ENCODE data around the gene S1PR2. TPM values are rescaled to one million over a fixed set of nuclear protein-coding genes. Genes with fewer than 3 reads are reported as not detected.
A peak's percentile ranks its signal among the peaks of the same experiment; 100 is the strongest.

Gene S1PR2
- polyA plus RNA-seq, 6 donors from 2014 or later = 0.06 to 0.21 (median 0.16) TPM; not detected in 2

DNA sequence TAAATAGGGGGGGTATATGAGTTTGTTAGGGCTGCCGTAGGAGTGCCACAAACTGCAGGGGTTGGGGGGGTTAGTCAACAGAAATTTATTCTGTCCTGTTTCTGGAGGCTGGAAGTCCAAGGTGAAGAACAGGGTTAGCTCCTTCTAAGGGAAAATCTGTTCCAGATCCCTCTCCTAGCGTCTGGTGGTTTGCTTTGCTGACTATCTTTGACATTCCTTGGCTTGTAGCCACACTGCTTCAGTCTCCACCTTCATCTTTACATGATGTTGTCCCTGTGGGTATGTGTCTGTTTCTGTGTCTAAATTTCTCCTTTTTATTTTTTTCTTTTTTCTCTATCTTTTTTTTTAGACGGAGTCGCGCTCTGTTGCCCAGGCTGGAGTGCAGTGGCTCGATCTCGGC lies 31.6 kb upstream of the S1PR2 start:
- no peak overlapping the region for H3K27ac Mint-ChIP-seq
- peaks cover under 1 to 3% of the 10 kb centered on the region in 2 donors for H3K36me3 Mint-ChIP-seq
- no peak for ATAC-seq (ENCODE audit: low read depth in 2 of 2)

DNA sequence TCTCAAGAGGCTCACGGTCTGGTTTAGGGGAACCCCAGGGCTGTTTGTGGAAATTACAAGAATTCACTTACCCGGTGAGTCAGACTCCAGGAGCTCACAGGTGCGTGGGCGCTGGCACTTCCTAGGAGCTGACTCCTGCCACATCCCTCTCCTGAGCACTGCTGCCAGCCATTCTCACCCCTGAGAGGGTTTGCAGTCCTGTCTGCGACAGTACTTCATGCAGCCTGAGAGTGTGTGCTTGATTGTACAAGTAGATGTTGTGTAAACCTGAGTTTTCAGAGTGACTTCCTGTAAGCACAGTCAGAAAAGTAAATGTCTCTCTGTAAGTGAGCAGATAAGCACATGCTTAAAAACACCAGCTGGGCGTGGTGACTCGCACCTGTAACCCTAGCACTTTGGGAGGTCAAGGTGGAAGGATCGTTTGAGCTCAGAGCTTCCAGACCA lies 29.0 kb upstream of the S1PR2 start:
- ATAC-seq (ENCODE audit: low read depth in 2 of 2) = no peak
- Mint-ChIP-seq H3K27ac (peak overlapping the region in 1 of 6 donors; percentile 54), H3K36me3 (peaks cover 10 to 20% of the 10 kb centered on the region in 2 donors), H3K9me3 (no peaks in the 10 kb centered on the region), H3K4me1 (peaks cover 0 to 21% (median 11%) of the 10 kb centered on the region in 3 donors), H3K4me3 (no peak overlapping the region), H3K27me3 (no peaks in the 10 kb centered on the region)
- no peak for DNase-seq

More for the DNA sequence above, 31.6 kb upstream of the S1PR2 start:
- Mint-ChIP-seq H3K9me3 (no peaks in the 10 kb centered on the region), H3K4me3 (no peak overlapping the region), H3K27me3 (no peaks in the 10 kb centered on the region), H3K4me1 (peaks cover 0 to 5% (median 0%) of the 10 kb centered on the region in 3 donors)
- no peak for DNase-seq

DNA sequence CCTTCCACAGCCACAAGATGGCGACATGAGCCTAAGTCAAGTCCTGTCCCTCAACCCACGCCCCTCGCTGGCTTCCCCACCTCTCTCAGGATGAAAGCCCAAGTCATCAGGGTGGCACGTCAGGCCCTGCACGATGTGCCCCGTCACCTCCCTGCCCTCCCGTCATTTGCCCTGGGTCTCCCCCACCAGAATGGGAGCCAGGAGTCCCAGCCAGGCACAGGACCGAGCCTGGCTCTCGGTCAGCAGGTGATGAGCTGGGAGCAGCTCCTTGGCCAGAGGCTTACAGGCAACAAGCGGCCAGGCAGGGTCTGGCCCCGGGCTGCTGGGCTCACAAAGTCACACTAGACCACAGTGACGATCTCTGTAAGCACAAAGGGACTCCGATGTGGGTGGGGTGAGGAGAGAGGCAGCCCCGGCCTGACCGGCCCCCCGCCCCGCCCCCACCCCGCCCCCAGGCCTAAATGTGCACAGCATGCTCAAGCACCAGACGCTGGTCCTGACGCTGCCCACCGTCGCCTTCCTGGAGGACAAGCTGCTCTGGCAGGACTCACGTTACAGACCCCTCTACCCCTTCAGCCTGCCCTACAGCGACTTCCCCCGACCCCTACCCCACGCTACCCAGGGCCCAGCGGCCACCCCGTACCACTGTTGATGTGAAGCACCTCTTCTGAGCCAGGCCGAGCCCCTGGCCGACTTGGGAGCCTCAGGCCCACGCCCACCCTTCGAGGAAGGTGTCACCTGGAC lies 28.2 kb upstream of the S1PR2 start:
- Mint-ChIP-seq H3K4me3 (peak overlapping the region in 1 of 8 donors; percentile 64), H3K4me1 (peaks cover 2 to 25% (median 11%) of the 10 kb centered on the region in 3 donors), H3K27me3 (no peaks in the 10 kb centered on the region), H3K9me3 (no peaks in the 10 kb centered on the region), H3K36me3 (peaks cover 12 to 22% of the 10 kb centered on the region in 2 donors), H3K27ac (peak overlapping the region in 1 of 6 donors; percentile 69)
- ATAC-seq (ENCODE audit: low read depth in 2 of 2) (peak; percentile 88 to 97), DNase-seq (peak; percentile 78)

DNA sequence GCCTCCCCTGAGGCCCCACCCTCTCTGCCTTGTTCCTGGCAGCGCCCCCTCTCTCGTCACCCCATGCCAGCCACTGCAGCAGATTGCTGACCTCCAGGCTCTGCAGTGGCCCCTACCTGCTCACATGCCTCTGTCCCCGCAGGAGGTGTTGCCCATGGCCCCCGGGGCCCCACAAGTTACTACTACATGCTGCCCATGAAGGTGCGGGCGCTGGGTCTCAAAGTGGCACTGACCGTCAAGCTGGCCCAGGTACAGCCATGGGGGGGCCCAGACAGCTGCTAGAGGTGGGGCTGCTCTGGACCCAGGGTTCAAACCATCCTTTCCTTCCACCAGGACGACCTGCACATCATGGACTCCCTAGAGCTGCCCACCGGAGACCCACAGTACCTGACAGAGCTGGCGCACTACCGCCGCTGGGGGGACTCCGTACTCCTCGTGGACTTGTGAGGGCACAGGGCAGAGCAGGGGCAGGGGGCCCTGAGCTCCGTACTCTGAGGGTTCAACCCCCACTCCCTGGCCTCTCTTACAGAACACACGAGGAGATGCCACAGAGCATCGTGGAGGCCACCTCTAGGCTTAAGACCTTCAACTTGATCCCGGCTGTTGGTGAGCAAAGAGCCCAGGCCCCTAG lies 27.1 kb upstream of the S1PR2 start:
- Mint-ChIP-seq H3K27ac (no peak overlapping the region), H3K36me3 (peaks cover 12 to 22% of the 10 kb centered on the region in 2 donors)
- no peak for ATAC-seq (ENCODE audit: low read depth in 2 of 2)

DNA sequence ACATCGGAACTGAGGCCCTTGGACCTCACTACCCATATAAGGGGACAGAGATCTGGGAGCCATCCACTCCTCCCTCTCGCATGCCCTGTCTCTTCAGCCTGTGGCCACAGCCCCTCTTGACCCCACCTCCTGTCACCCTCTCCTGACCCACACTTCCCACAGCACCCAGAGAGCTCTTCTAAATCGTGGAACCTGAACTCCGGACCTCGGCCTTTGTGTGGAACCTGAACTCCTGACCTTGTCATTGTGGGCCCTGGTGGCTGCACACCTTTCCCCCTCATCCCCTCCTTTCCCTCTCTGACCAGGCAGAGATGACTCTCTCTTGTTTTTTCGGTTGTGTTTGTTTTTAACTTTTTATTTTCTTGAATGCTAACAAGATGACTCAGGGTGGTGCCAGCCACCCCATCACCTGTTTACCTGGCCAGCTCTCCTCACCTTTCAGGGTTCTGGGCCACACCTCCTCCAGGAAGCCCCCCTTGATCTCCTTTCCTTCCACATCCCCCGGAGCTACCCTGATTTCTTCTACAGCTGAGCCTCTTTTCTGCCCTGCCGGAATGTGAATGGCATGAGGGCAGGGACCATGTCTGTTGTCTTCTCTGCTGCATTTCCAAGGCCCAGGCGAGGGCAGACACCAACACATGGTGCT lies 26.0 kb upstream of the S1PR2 start:
- DNase-seq (no peak), ATAC-seq (ENCODE audit: low read depth in 2 of 2) (no peak)
- no peaks in the 10 kb centered on the region for H3K27me3 Mint-ChIP-seq
- H3K9me3 Mint-ChIP-seq = no peaks in the 10 kb centered on the region
- peaks cover 12 to 22% of the 10 kb centered on the region in 2 donors for H3K36me3 Mint-ChIP-seq
- H3K4me1 Mint-ChIP-seq = peaks cover 14 to 39% (median 15%) of the 10 kb centered on the region in 3 donors
- peak overlapping the region in 3 of 8 donors; percentile 2 to 64 (median 60) for H3K4me3 Mint-ChIP-seq
- peak overlapping the region in 4 of 6 donors; percentile 5 to 88 (median 40) for H3K27ac Mint-ChIP-seq

More for the DNA sequence above, 27.1 kb upstream of the S1PR2 start:
- Mint-ChIP-seq H3K4me1 (peaks cover 7 to 34% (median 15%) of the 10 kb centered on the region in 3 donors), H3K9me3 (no peaks in the 10 kb centered on the region), H3K27me3 (no peaks in the 10 kb centered on the region), H3K4me3 (no peak overlapping the region)
- no peak for DNase-seq

DNA sequence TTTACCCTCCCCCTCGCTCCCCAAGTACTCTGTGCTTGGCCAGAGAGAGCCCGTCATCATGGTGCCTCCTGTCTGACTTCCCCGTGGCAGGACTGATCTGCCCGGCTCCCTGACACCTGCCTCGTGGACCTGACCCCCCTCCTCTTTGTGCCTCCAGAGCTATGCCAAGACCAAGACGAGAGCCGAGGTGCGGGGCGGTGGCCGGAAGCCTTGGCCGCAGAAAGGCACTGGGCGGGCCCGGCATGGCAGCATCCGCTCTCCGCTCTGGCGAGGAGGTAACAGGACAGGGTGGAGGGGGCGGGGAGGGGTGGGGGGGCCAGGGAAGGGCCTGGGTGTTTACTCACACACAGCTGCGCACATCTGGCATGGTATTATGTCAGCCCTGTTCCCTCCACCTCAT lies 25.4 kb upstream of the S1PR2 start:
- Mint-ChIP-seq H3K9me3 (no peaks in the 10 kb centered on the region), H3K36me3 (peaks cover 12 to 22% of the 10 kb centered on the region in 2 donors), H3K27ac (peak overlapping the region in 1 of 6 donors; percentile 5), H3K4me3 (no peak overlapping the region), H3K4me1 (peaks cover 18 to 43% (median 19%) of the 10 kb centered on the region in 3 donors), H3K27me3 (no peaks in the 10 kb centered on the region)
- no peak for ATAC-seq (ENCODE audit: low read depth in 2 of 2)
- DNase-seq = no peak

DNA sequence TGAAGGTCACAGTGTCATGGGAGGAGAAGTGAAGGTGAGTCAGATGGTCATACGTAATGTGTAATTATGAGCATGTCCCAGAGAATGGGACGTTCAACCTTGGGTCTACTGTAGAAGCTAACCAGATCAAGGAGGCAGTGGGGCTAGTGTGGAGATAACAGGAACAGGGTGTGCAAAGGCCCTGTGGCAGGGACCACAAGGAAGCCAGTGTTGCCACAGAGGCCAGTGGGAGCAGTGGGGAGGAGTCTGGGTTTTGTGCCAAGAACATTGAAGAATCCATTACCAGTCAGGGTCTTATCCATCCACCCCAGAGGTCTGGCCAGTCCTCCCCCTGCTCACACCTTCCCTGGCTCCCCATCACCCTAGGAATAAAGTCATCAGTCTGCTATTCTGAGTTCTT lies 24.2 kb upstream of the S1PR2 start:
- H3K4me3 Mint-ChIP-seq = peak overlapping the region in 3 of 8 donors; percentile 41 to 99 (median 61)
- ATAC-seq (ENCODE audit: low read depth in 2 of 2) (no peak), DNase-seq (no peak)
- no peaks in the 10 kb centered on the region for H3K9me3 Mint-ChIP-seq
- no peaks in the 10 kb centered on the region for H3K27me3 Mint-ChIP-seq
- peaks cover 12 to 22% of the 10 kb centered on the region in 2 donors for H3K36me3 Mint-ChIP-seq
- H3K27ac Mint-ChIP-seq = peak overlapping the region in 2 of 6 donors; percentile 11 to 22
- peaks cover 19 to 44% (median 25%) of the 10 kb centered on the region in 3 donors for H3K4me1 Mint-ChIP-seq

DNA sequence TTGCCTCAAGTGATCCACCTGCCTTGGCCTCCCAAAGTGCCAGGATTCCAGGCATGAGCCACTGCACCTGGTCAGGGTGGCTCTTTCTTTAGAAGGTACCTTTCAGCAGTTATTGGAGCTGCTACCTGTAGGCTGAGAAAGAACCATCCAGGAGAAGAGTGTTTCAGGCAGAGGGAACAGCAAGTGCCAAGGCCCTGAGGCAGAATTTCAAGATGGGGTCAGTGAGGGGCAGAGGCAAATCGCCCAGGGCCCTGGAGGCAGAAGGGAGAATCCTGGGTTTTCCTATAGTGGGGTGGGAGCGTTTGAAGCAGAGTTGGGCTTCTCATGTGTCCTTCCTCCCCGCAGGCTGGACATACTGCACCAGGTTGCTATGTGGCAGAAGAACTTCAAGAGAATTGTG lies 23.1 kb upstream of the S1PR2 start:
- no peak for ATAC-seq (ENCODE audit: low read depth in 2 of 2)
- Mint-ChIP-seq H3K9me3 (no peaks in the 10 kb centered on the region), H3K36me3 (peaks cover 12 to 22% of the 10 kb centered on the region in 2 donors), H3K27ac (no peak overlapping the region), H3K4me3 (peak overlapping the region in 6 of 8 donors; percentile 38 to 99 (median 82)), H3K27me3 (no peaks in the 10 kb centered on the region), H3K4me1 (peaks cover 19 to 49% (median 29%) of the 10 kb centered on the region in 3 donors)
- no peak for DNase-seq

DNA sequence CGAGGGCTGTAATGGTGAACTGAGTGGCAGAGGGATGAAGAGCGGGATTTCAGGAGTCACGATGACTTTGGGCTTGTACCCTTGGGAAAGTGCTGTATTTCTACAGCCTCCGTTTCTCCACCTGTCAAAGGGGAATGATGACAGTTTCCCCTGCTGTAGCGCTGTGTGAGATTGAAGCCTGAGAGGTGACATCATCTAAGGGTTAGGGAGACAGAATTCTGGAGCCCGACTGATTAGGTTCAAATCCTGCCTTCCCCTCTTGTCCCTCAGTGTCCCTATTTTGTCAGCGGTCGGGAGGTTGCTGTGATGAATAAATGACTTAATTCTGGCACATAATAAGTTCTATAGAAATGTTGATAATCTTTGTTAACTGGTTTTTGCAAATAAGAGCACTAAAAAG lies 21.6 kb upstream of the S1PR2 start:
- no peak for ATAC-seq (ENCODE audit: low read depth in 2 of 2)
- peak overlapping the region; percentile 96 to 100 (median 98) for H3K4me3 Mint-ChIP-seq
- peaks cover 11 to 18% of the 10 kb centered on the region in 2 donors for H3K36me3 Mint-ChIP-seq
- peak overlapping the region; percentile 18 to 99 (median 96) for H3K27ac Mint-ChIP-seq
- no peak for DNase-seq
- H3K27me3 Mint-ChIP-seq = no peaks in the 10 kb centered on the region
- peaks cover 19 to 43% (median 29%) of the 10 kb centered on the region in 3 donors for H3K4me1 Mint-ChIP-seq
- no peaks in the 10 kb centered on the region for H3K9me3 Mint-ChIP-seq

DNA sequence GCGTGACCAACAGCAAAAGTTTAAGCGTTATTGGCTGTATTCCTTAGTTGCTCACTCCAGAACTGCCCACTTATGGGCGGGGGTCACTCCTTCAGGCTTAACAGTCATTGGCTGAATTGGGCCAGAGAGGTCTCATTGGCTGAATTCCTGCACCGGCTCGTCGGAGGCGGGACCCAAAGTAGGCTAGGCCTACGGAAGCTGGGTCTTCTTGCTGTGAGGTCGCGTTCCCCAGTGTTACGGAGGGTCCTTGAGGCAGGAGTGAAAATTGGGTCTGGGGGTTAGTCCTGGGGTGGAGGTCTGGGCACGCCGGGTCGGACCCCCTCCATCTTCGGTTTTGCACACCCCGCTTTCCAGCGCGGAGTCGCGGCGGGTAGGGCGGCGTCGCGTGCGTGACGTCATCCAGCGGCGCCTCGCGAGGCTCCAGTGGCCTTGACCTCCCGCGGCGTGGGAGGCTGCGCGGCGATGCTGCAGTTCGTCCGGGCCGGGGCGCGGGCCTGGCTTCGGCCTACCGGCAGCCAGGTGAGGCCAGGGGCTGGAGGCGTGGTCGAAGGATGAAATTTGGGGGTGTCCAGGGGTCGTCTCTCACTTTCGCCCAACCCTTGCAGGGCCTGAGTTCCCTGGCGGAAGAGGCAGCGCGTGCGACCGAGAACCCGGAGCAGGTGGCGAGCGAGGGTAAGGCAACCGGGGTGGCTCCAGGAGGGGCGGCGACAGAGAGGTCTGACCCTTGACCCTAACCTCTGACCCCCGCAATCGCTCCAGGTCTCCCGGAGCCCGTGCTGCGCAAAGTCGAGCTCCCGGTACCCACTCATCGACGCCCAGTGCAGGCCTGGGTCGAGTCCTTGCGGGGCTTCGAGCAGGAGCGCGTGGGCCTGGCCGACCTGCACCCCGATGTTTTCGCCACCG lies 20.9 kb upstream of the S1PR2 start, which contains the start of gene MRPL4:
Gene MRPL4 (plus strand): TSS at position 423 of the 903 bp plus-strand sequence. CDS start 40 bp downstream, at position 463.
- no peaks in the 10 kb centered on the region for H3K27me3 Mint-ChIP-seq
- peaks cover 14 to 37% (median 29%) of the 10 kb centered on the region in 3 donors for H3K4me1 Mint-ChIP-seq
- H3K27ac Mint-ChIP-seq = peak within 1 kb of the TSS; percentile 96 to 99 (median 98)
- H3K36me3 Mint-ChIP-seq = peaks cover 5 to 12% of the 10 kb centered on the region in 2 donors
- peak within 1 kb of the TSS; percentile 96 to 100 (median 98) for H3K4me3 Mint-ChIP-seq
- H3K9me3 Mint-ChIP-seq = no peaks in the 10 kb centered on the region
- DNase-seq = peak; percentile 96
- ATAC-seq (ENCODE audit: low read depth in 2 of 2) = peak; percentile 93 to 94

DNA sequence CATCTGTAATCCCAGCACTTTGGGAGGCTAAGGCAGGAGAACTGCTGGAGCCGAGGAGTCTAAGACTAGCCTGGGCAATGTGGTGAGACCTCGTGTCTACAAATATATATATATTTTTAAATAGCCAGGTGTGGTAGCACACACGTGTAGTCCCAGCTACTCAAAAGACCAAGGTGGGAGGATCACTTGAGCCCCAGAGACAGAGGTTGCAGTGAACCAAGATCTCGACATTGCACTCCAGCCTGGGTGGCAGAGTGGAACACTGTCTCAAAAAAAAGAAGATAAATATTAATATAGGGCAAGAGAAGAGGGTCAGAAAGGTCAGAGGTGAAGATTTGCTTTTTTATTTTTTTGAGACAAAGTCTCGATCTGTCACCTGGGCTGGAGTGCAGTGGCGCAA lies 15.4 kb upstream of the S1PR2 start:
- Mint-ChIP-seq H3K9me3 (no peaks in the 10 kb centered on the region), H3K27ac (no peak overlapping the region), H3K4me3 (no peak overlapping the region), H3K4me1 (peaks cover 3 to 13% (median 12%) of the 10 kb centered on the region in 3 donors), H3K36me3 (no peaks in the 10 kb centered on the region), H3K27me3 (no peaks in the 10 kb centered on the region)
- ATAC-seq (ENCODE audit: low read depth in 2 of 2) (no peak), DNase-seq (no peak)

DNA sequence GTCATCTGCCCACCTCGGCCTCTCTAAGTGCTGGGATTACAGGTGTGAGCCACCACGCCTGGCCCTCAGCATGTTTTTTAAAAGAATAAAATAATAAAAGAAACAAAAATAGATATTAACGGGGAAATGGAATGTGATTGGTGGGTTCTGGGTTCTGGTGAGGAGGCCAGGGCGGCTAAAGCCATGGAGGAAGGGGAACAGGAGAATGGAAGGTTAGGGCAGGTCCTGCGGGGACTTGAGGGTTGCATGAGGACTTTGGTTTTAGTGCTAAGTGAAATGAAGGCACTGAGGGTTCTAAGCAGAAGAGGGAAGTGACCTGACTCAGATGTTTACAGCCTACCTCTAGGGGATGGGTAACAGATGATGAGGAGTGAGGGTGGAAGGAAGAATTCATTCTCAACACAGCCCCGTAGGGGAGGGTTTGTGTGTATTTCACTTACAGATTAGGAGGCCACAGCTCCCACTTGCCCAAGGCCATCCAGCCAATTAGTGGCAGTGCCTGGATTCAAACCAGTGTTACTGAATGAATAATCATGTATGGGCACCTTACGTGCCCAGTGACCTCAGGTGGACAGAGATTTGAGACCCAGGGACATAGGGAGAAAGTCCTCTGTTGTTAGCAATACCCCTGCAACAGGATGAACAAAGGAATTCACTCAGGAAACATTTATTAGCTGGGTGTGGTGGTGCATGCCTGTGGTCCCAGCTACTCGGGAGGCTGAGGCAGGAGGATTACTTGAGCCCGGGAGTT lies 14.2 kb upstream of the S1PR2 start:
- ATAC-seq (ENCODE audit: low read depth in 2 of 2) (peak in 1 of 2 donors; percentile 63), DNase-seq (no peak)
- Mint-ChIP-seq H3K36me3 (no peaks in the 10 kb centered on the region), H3K27ac (peak overlapping the region in 2 of 6 donors; percentile 62), H3K4me1 (peaks cover 3 to 13% (median 7%) of the 10 kb centered on the region in 3 donors), H3K4me3 (peak overlapping the region in 1 of 8 donors; percentile 11), H3K27me3 (no peaks in the 10 kb centered on the region), H3K9me3 (no peaks in the 10 kb centered on the region)
